K562 (cell line): ENCODE data around the gene CSF2. TPM values are rescaled to one million over a fixed set of nuclear protein-coding genes. Genes with fewer than 3 reads are reported as not detected.
A peak's percentile ranks its signal among the peaks of the same experiment; 100 is the strongest.

Experiments
- DACH1 ChIP-seq: fragments of 450-650 bp; IDR thresholded peaks from 2 replicates; pipeline ENCODE4 v1.6.1; 2018; ENCODE audit not compliant: partially characterized antibody
- E2F3 ChIP-seq: fragments of 250-450 bp; sonication (Bioruptor Pico); IDR thresholded peaks from 2 replicates; pipeline ENCODE4 v1.4.0; 2020; ENCODE audit warnings: mild to moderate bottlenecking
- HINFP ChIP-seq: fragments of 450-650 bp; conservative IDR thresholded peaks from 2 replicates; pipeline ENCODE4 v1.6.1; 2016; ENCODE audit warnings: missing genetic modification characterization, low read depth, mild to moderate bottlenecking, control low read depth, missing compliant biosample characterization
- MTA2 ChIP-seq: fragments of 450-650 bp; IDR thresholded peaks from 2 replicates; pipeline ENCODE4 v1.6.1; 2016; ENCODE audit warnings: low read depth
- POLR2AphosphoS5 ChIP-seq: IDR thresholded peaks from 2 replicates; pipeline ENCODE4 v1.6.1; 2011; ENCODE audit warnings: mild to moderate bottlenecking, low read depth, low read length, moderate library complexity; ENCODE audit not compliant: control insufficient read depth, insufficient read depth
- XRCC5 ChIP-seq: fragments of 200-400 bp; formaldehyde crosslinking; IDR thresholded peaks from 2 replicates; pipeline ENCODE4 v1.6.1; 2017; ENCODE audit warnings: low read depth, mild to moderate bottlenecking, low read length
- ZNF384 ChIP-seq: IDR thresholded peaks from 2 replicates; pipeline ENCODE4 v1.6.1; 2012; ENCODE audit warnings: low read depth, low read length, improper control_type of control experiment
- ZNF551 ChIP-seq: fragments of 250-450 bp; sonication (Bioruptor Pico); IDR thresholded peaks from 2 replicates; pipeline ENCODE4 v1.5.0; 2021; ENCODE audit warnings: mild to moderate bottlenecking, moderate library complexity
- ZNF77 ChIP-seq: fragments of 250-450 bp; sonication (Bioruptor Pico); IDR thresholded peaks from 2 replicates; pipeline ENCODE4 v1.5.0; 2020
- ZNF79 ChIP-seq: fragments of 250-450 bp; sonication (Bioruptor Pico); IDR thresholded peaks from 2 replicates; pipeline ENCODE4 v1.4.0; 2020; ENCODE audit warnings: low read depth, mild to moderate bottlenecking, moderate library complexity
- polyA plus RNA-seq, 8 experiments: library from polyadenylated mRNA; depleted of rRNA in 4 of 8; stranded (reverse) in 5 of 8; unstranded in 3 of 8; fragments of >200 nt; fragmentation: Nextera tagmentation in 2 of 8; fragmentation: Illumina TruSeq in 1 of 8; extraction: Ambion mirVana in 2 of 8; extraction: Trizol in 1 of 8; gene quantifications; 2 replicates each; pipeline versions ENCODE4 v1.2.1 to v1.2.3, GENCODE V29; 2011 to 2014; ENCODE audit warnings: inconsistent platforms in 1 of 8, missing spikeins in 1 of 8
- total RNA-seq, 7 experiments: library from RNA; depleted of rRNA in 6 of 7; stranded (reverse); fragments of >200 nt in 6 of 7; fragmentation: Illumina TruSeq in 2 of 7; extraction: Trizol in 2 of 7; gene quantifications; 2 replicates each; pipeline versions ENCODE4 v1.2.1 to v1.2.3, GENCODE V29; 2011 to 2021; ENCODE audit warnings: low replicate concordance in 1 of 7
- TF ChIP-seq, protein P1 (sequence below): fragments of 450-650 bp; IDR thresholded peaks from one replicate; pipeline ENCODE4 v1.6.1; 2018; ENCODE audit warnings: mild to moderate bottlenecking, moderate library complexity; ENCODE audit not compliant: partially characterized antibody

CSF2 gene
- total and polyA plus RNA-seq, 9 of the 15 experiments (the other 6 are each of a cell fraction or from before 2014, with no cell fraction given) = 0.25 to 0.29 TPM; not detected in 7

GRCh38 chr5:132115375-132115774, 41.8 kb downstream of the CSF2 start (continued):
- TF ChIP-seq E2F3 (CRISPR knock-in tag) = no peak
- peak; percentile 31; the same call in 1 of the 2 replicates for TF ChIP-seq ZNF384
- no peak for TF ChIP-seq ZNF551
- no peak for TF ChIP-seq ZNF77 (CRISPR knock-in tag)
- TF ChIP-seq ZNF79 (CRISPR knock-in tag) = no peak
- TF ChIP-seq POLR2AphosphoS5 = no peak
- no peak for TF ChIP-seq HINFP (tag)
- TF ChIP-seq XRCC5 = no peak
- TF ChIP-seq, protein P1, sequence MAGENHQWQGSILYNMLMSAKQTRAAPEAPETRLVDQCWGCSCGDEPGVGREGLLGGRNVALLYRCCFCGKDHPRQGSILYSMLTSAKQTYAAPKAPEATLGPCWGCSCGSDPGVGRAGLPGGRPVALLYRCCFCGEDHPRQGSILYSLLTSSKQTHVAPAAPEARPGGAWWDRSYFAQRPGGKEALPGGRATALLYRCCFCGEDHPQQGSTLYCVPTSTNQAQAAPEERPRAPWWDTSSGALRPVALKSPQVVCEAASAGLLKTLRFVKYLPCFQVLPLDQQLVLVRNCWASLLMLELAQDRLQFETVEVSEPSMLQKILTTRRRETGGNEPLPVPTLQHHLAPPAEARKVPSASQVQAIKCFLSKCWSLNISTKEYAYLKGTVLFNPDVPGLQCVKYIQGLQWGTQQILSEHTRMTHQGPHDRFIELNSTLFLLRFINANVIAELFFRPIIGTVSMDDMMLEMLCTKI = no peak
- no peak for TF ChIP-seq MTA2
- TF ChIP-seq DACH1 = peak; percentile 9
